GM12892 (cell line): ENCODE results near the gene ADGRL3.

ENCODE experiments used
- POLR2AphosphoS5 ChIP-seq: IDR thresholded peaks from 2 replicates; pipeline ENCODE4 v1.6.1; 2011; ENCODE audit warnings: low read depth, low read length, control low read depth
- TAF1 ChIP-seq: IDR thresholded peaks from 2 replicates; pipeline ENCODE4 v1.6.1; 2011; ENCODE audit warnings: low read depth, mild to moderate bottlenecking, control low read depth, low read length, borderline replicate concordance

- no peak for TF ChIP-seq POLR2AphosphoS5
- TF ChIP-seq TAF1: no peak
These were observed 300.8 kb downstream of the ADGRL3 start for GRCh38 chr4:61500883-61501282.
